RWPE1 (cell line): ENCODE data around the gene YAE1.
"Not testable (repeated sequence)": the region's sequence is repeated elsewhere in the genome, so short reads cannot be mapped to it uniquely, and the experiment has no call there.

ENCODE experiments used
- CTCF ChIA-PET: fragments of 350-600 bp; sonication (Branson Sonifier 250); formaldehyde crosslinking; extraction: SDS; loops from one replicate; lab custom pipeline; 2021; lab: Yijun Ruan, JAX
- POLR2A ChIA-PET: fragments of 400-600 bp; formaldehyde crosslinking; extraction: SDS; loops from one replicate; lab custom pipeline; 2020; ENCODE audit warnings: antibody characterized with exemption; ENCODE audit not compliant: low non-redundant PET; lab: Yijun Ruan, JAX
- DNase-seq: peaks from one replicate; pipeline ENCODE4 v3.0.0; 2012; ENCODE audit warnings: low spot score
- H3K27ac ChIP-seq: fragments of 450-650 bp; 2 replicates; pipeline ENCODE4 v1.5.1; 2017
- TF ChIP-seq, protein P1 (sequence below): fragments of 450-650 bp; conservative IDR thresholded peaks from 2 replicates; pipeline ENCODE4 v1.5.1; 2017; ENCODE audit warnings: low read depth, mild to moderate bottlenecking

Gene YAE1

DNA sequence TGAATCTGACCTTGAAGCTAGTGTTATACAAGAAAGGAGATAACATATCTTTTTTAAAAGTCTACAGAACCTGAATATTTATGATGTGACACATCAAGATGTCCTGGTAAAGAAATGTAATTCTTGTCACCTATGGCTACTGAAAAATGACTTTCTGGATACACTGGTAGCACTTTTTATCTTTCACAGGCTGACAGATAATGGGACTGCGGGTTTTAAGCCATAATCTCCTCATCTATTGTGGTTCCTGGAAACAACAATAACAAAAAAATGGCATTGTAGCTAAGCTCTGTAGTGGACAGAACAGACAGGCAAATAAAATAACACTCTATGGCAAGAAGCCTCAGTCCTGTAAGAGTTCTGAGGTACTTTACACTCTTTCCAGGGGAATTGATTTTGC lies 31.6 kb upstream of the YAE1 start:
- POLR2A ChIA-PET: no interaction called here
- no peak for DNase-seq
- CTCF ChIA-PET: interaction anchor here (0.7 kb wide), 1 partner anchor 70 kb away, joined by 3 read pairs; no protein-coding TSS in a partner anchor
- TF ChIP-seq, protein P1, sequence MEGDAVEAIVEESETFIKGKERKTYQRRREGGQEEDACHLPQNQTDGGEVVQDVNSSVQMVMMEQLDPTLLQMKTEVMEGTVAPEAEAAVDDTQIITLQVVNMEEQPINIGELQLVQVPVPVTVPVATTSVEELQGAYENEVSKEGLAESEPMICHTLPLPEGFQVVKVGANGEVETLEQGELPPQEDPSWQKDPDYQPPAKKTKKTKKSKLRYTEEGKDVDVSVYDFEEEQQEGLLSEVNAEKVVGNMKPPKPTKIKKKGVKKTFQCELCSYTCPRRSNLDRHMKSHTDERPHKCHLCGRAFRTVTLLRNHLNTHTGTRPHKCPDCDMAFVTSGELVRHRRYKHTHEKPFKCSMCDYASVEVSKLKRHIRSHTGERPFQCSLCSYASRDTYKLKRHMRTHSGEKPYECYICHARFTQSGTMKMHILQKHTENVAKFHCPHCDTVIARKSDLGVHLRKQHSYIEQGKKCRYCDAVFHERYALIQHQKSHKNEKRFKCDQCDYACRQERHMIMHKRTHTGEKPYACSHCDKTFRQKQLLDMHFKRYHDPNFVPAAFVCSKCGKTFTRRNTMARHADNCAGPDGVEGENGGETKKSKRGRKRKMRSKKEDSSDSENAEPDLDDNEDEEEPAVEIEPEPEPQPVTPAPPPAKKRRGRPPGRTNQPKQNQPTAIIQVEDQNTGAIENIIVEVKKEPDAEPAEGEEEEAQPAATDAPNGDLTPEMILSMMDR: no peak
- no peak overlapping the region for H3K27ac ChIP-seq

DNA sequence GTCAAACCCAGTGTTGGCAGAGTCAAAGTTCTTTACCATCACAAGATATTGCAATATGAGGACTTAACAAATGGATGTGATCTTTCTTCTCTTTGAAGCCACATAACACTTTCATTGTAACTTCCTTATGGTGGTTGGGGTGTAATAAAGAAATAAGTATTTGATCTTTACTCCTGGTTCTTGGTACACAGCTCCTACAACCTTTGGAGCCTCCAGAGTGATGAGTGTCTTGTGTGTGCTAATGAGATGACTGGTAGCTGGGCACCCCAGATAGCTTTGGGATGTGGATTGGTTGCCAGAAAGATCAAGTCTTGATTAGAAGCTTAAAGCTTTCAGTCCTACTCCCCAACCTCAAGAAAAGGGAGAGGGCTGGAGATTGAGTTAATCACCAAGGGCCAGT lies 31.1 kb upstream of the YAE1 start:
- ChIA-PET CTCF (no interaction called here), POLR2A (no interaction called here)
- no peak overlapping the region for H3K27ac ChIP-seq
- TF ChIP-seq, protein P1: no peak
- no peak for DNase-seq

DNA sequence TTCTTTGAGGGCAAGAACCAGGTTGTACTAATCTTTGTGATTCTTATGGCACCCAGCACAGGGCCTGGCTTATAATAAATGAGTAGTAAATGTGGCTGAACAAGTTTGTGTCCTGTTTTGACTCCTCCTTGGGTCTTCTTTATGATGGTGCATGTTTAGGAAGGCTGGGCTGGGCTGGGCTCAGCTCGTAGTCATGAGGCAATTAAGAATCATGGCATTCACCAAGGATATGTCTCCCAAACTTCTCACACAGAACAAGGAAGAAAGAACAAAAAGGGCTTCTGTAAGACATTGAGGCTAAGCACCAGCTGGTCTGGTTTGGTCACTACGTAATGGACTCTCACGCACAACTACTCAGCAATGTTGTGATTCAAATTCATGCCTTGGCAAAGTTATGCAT lies 30.5 kb upstream of the YAE1 start:
- H3K27ac ChIP-seq: no peak overlapping the region
- ChIA-PET CTCF (no interaction called here), POLR2A (no interaction called here)
- DNase-seq: no peak
- TF ChIP-seq, protein P1: no peak

GRCh38 chr7:39536951-39537350 lies 29.3 kb upstream of the YAE1 start:
- ChIA-PET POLR2A (no interaction called here), CTCF (no interaction called here)
- no peak overlapping the region for H3K27ac ChIP-seq
- no peak for DNase-seq
- TF ChIP-seq, protein P1: no peak

DNA sequence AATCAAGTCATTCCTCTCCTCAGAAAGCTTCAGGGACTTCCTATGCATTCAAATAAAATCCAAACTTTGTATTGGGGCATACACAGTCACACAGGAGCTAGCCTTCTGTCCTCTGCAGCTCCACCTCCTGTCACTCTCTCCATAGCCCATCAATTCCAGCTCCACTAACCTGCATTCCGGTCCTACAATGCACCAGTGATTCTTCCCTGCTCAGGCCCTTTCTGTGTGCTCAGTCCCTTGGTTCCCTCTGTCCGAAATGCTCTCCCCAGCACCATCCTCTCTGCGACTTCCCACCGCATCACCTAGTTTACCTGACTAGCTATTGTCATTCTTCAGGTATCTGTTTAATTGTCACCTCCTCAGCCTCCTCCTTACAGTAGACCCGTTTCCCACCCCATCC lies 26.4 kb upstream of the YAE1 start:
- ChIA-PET CTCF (interaction anchor here (0.7 kb wide), 2 partner anchors 170 to 676 kb away, joined by 3 read pairs; no protein-coding TSS in a partner anchor), POLR2A (no interaction called here)
- TF ChIP-seq, protein P1: no peak
- DNase-seq: no peak
- no peak overlapping the region for H3K27ac ChIP-seq

DNA sequence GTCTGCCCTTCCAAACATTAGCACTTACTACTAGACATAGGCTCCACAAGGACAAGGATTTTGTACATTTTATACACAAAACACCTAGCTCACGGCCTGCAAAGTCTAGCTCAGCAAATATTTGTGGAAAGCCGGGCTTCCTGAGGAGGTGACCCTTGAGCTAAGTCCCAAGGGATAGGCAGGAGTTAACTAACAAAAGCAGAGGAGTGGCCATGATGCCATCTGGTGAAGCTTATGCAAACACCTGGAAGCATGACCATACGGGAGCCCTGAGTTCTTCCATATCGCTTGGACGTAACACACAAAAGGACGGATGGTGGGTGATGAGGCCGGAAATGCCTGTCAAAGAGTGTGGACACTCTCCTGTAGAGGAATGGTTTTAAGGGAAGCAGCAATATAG lies 25.9 kb upstream of the YAE1 start:
- CTCF ChIA-PET: no interaction called here
- POLR2A ChIA-PET: no interaction called here
- no peak overlapping the region for H3K27ac ChIP-seq
- TF ChIP-seq, protein P1: no peak
- no peak for DNase-seq

DNA sequence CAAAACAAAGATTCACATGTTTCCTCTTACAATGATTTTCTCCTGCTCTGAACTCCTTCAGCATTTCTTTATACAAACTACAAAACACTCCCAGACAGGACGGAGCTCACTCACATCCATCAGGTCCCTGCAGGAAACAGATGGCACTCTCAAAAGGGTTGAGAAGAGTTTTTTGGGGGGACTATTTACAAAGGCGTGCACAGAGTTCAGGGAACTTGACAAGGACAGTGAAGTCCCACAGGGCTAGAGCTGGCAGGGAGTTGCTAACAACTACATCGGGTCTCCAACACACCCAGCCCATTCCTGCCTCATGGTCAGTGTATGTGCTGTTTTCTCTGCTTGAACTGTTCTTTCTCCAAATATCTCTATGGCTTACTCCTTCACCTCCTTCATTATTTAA lies 24.7 kb upstream of the YAE1 start:
- CTCF ChIA-PET: no interaction called here
- H3K27ac ChIP-seq: no peak overlapping the region
- TF ChIP-seq, protein P1: no peak
- POLR2A ChIA-PET: no interaction called here
- DNase-seq: no peak

DNA sequence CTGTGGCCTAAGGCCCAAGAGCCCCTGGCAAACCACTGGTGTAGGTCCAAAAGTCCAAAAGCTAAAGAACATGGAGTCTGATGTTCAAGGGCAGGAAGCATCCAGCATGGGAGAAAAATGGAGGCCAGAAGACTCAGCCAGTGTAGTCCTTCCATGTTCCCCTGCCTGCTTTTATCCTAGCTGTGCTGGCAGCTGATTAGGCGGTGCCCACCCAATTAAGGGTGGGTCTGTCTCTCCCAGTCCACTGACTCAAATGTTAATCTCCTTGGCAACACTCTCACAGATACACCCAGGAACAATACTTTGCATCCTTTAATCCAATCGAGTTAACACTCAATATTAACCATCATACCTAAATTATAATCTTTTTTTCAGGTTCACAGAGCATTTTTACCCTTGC lies 21.4 kb upstream of the YAE1 start:
- CTCF ChIA-PET: not testable (repeated sequence)

More for the DNA sequence above, 21.4 kb upstream of the YAE1 start:
- H3K27ac ChIP-seq, POLR2A ChIA-PET, DNase-seq: not testable (repeated sequence)
